Mesothelial cell of epicardium (in vitro differentiated cells): ENCODE data around the gene PHRF1. TPM values are rescaled to one million over a fixed set of nuclear protein-coding genes. Genes with fewer than 3 reads are reported as not detected.

Source experiments
- DNase-seq, 2 experiments: peaks; one replicate each; pipeline ENCODE4 v3.0.0; 2021; ENCODE audit warnings: low spot score in 2 of 2; ENCODE audit not compliant: unreplicated experiment in 2 of 2
- H3K27ac Mint-ChIP-seq: 2 replicates; pipeline ENCODE4 v1.8.0; 2021; ENCODE audit warnings: mixed read lengths
- H3K27me3 Mint-ChIP-seq: 2 replicates; pipeline ENCODE4 v1.8.0; 2021; ENCODE audit warnings: low read depth, mixed read lengths
- H3K36me3 Mint-ChIP-seq: 2 replicates; pipeline ENCODE4 v1.8.0; 2021; ENCODE audit warnings: mixed read lengths
- H3K4me1 Mint-ChIP-seq: 2 replicates; pipeline ENCODE4 v1.8.0; 2021; ENCODE audit warnings: mixed read lengths
- H3K4me3 Mint-ChIP-seq: 2 replicates; pipeline ENCODE4 v1.8.0; 2021; ENCODE audit warnings: mild to moderate bottlenecking, moderate library complexity, mixed read lengths
- H3K9me3 Mint-ChIP-seq: 2 replicates; pipeline ENCODE4 v1.8.0; 2021; ENCODE audit warnings: mixed read lengths
- CTCF ChIP-seq: fragments of 200-600 bp; sonication (generic); IDR thresholded peaks from one replicate; pipeline ENCODE4 v1.5.0; 2021; ENCODE audit warnings: antibody characterized with exemption; ENCODE audit not compliant: unreplicated experiment
- total RNA-seq: library from RNA; stranded (reverse); gene quantifications from 3 replicates; pipeline ENCODE4 v1.2.1, GENCODE V29; 2021

PHRF1 gene
- total RNA-seq, 1 donor from 2014 or later: 51.1 TPM

GRCh38 chr11:612201-612960 lies 36.1 kb downstream of the PHRF1 start:
- H3K27me3 Mint-ChIP-seq: no peaks in the 10 kb centered on the region
- TF ChIP-seq CTCF: peak; percentile 18
- no peak overlapping the region for H3K4me3 Mint-ChIP-seq
- peak overlapping the region; percentile 77 for H3K27ac Mint-ChIP-seq
- no peaks in the 10 kb centered on the region for H3K9me3 Mint-ChIP-seq
- H3K4me1 Mint-ChIP-seq: peaks cover 12% of the 10 kb centered on the region
- DNase-seq: no peak
- H3K36me3 Mint-ChIP-seq: peaks cover 12% of the 10 kb centered on the region

GRCh38 chr11:612961-613300 lies 36.7 kb downstream of the PHRF1 start:
- no peaks in the 10 kb centered on the region for H3K9me3 Mint-ChIP-seq
- no peak for TF ChIP-seq CTCF
- H3K4me3 Mint-ChIP-seq: no peak overlapping the region
- H3K36me3 Mint-ChIP-seq: peaks cover 12% of the 10 kb centered on the region
- no peak overlapping the region for H3K27ac Mint-ChIP-seq
- no peaks in the 10 kb centered on the region for H3K27me3 Mint-ChIP-seq
- DNase-seq: no peak
- peaks cover 12% of the 10 kb centered on the region for H3K4me1 Mint-ChIP-seq

GRCh38 chr11:613369-613968 lies 37.2 kb downstream of the PHRF1 start:
- H3K4me1 Mint-ChIP-seq: peaks cover 12% of the 10 kb centered on the region
- H3K27me3 Mint-ChIP-seq: no peaks in the 10 kb centered on the region
- no peak overlapping the region for H3K4me3 Mint-ChIP-seq
- DNase-seq: no peak
- TF ChIP-seq CTCF: no peak
- H3K9me3 Mint-ChIP-seq: no peaks in the 10 kb centered on the region
- H3K27ac Mint-ChIP-seq: no peak overlapping the region
- H3K36me3 Mint-ChIP-seq: peaks cover 9% of the 10 kb centered on the region

- Mint-ChIP-seq H3K27ac (peak overlapping the region; percentile 82), H3K36me3 (peaks cover 8% of the 10 kb centered on the region), H3K27me3 (no peaks in the 10 kb centered on the region), H3K4me1 (peaks cover 12% of the 10 kb centered on the region), H3K9me3 (no peaks in the 10 kb centered on the region), H3K4me3 (peak overlapping the region; percentile 57)
- no peak for TF ChIP-seq CTCF
- no peak for DNase-seq
These were observed 37.9 kb downstream of the PHRF1 start for GRCh38 chr11:614021-614622.

GRCh38 chr11:614623-615503 lies 38.6 kb downstream of the PHRF1 start:
- Mint-ChIP-seq H3K9me3 (no peaks in the 10 kb centered on the region), H3K4me1 (peaks cover 12% of the 10 kb centered on the region), H3K36me3 (peaks cover 8% of the 10 kb centered on the region), H3K4me3 (peak overlapping the region; percentile 77), H3K27me3 (no peaks in the 10 kb centered on the region), H3K27ac (peak overlapping the region; percentile 95)
- TF ChIP-seq CTCF: no peak
- DNase-seq: no peak
